ENCODE data around the gene NUMB.
A peak's percentile ranks its signal among the peaks of the same experiment; 100 is the strongest.
"Not testable (repeated sequence)": the region's sequence is repeated elsewhere in the genome, so short reads cannot be mapped to it uniquely, and the experiment has no call there.

Gene NUMB

DNA sequence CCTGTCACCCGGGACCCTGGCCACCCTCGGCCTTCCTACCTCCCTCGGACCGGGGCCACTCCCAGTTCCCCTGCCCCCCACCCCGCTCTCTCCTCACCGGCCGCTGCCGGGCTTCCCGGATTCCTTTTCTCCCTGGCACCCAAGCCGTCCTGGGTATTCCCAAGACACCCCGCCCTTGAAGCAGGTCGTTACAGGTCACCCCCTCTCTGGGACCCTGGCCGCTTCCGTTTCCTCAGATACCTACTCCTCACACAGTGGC is 493 bp downstream of the NUMB start:
- TF ChIP-seq GATA1 (IDR thresholded peaks at IDR 0.05; ENCODE audit: low read depth, low read length) (no peak), POLR2A (IDR thresholded peaks at IDR 0.05; ENCODE audit: low read length) (no peak)
- peak in 1 of 2 experiments; percentile 61 for DNase-seq

DNA sequence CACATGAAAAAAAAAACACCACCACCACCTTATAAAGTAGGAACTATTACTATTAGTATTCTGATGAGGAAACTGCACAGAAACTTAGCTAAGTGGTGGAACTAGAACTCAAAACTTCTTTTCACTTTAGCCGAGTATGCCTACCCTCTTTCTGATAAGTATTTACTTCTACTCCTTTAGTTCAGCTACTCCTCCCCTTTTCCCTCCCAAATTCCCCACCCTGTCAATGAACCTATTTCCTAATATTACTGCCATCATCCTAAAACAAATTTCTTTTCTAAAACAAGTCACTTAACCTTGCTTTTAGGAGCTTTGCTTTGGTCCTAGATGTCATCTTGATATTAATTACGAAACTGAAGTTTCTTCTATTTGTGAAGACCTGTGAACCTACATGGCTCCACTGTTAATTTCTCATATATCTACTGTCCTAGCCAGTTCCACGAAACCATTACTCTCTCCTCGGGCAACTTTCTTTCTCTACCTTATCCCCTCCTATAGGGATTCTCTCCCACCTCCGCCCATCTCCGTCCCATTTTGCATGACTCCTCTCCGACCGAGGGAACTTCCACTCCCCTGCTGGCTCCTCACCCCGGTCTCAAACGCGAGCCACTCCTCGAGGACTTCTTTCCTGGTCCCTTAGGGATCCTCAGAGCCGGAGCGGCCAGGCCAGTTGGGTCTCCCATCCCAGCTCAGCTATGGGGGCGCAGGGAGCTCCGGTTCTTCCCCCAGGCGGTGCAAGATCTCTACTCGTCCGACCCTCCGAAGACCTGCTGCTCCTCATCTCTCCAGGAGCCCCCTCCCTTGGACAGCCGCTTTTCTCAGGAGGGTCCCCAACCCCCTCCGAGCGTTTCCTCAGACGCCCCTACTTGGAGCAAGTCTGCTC is 1.1 kb downstream of the NUMB start:
- peak; percentile 44 to 60 for DNase-seq
- no peak for TF ChIP-seq GATA1 (IDR thresholded peaks at IDR 0.05; ENCODE audit: low read depth, low read length)
- TF ChIP-seq POLR2A (IDR thresholded peaks at IDR 0.05; ENCODE audit: low read length): no peak

DNA sequence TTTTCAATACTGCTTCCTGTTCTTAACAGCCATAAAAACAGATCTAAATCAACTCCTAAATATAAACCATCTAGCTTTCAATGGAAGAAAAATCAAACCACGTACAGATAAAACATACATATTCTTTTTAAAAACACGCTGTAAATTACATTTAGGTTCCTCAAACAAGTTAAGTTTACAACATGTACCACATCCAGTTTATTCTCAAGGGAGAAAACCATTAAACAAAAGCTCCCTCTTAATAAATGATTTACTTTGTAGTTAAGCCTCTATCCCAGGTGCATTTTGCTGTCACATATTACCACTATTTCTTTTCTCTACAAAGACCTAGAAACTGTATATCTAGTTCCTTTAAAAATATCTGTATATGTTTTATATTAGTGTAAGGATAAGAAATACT is 3.1 kb downstream of the NUMB start:
- no peak for DNase-seq
- TF ChIP-seq GATA1 (IDR thresholded peaks at IDR 0.05; ENCODE audit: low read depth, low read length) (no peak), POLR2A (IDR thresholded peaks at IDR 0.05; ENCODE audit: low read length) (no peak)

DNA sequence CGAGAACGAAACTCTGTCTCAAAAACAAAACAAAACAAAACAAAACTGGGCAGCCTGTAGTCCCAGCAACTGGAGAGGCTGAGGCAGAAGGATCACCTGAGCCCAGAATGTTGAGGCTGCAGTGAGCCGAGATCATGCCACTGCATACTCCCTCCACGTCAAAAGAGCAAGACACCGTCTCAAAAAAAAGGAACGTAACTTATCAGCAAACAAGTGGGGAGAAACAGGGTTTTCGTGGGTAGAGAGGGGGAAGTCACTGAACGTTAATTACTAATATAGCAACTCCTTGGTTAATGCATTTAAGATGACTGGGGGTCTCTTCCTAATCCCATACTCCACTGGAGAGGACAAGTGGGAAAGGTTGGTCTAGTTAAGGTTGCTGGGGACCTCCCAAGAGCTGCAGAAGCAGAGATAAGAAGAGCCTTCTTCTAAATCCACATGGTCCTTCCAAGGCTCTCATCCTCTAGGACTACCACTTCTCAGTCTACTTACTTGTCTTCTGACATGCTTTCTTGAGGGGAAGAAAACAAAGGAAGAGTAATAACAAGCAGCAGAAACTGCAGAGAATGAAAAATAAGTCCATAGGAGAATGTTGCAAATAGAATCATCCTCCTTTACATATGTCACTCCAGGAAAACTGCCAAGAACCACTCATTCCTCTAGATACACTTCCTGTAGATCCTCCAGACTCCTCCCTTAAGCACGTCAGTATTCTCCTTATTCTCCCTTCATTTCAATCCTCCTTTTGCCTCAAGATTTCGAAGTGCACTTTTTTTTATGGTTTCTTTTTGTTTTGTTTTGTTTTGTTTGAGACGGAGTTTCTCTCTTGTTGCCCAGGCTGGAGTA is 5.8 kb downstream of the NUMB start:
- no peak for TF ChIP-seq GATA1 (IDR thresholded peaks at IDR 0.05; ENCODE audit: low read depth, low read length)
- peak; percentile 25 to 55 for DNase-seq

GRCh38 chr14:73443758-73444157 is 14.6 kb downstream of the NUMB start:
- DNase-seq: no peak
- no peak for TF ChIP-seq POLR2A (IDR thresholded peaks at IDR 0.05; ENCODE audit: low read length)
- TF ChIP-seq GATA1 (IDR thresholded peaks at IDR 0.05; ENCODE audit: low read depth, low read length): no peak

- no peak for DNase-seq
- no peak for TF ChIP-seq POLR2A (IDR thresholded peaks at IDR 0.05; ENCODE audit: low read length)
- TF ChIP-seq GATA1 (IDR thresholded peaks at IDR 0.05; ENCODE audit: low read depth, low read length): no peak
Observed at GRCh38 chr14:73441286-73441685, 17.1 kb downstream of the NUMB start.

DNA sequence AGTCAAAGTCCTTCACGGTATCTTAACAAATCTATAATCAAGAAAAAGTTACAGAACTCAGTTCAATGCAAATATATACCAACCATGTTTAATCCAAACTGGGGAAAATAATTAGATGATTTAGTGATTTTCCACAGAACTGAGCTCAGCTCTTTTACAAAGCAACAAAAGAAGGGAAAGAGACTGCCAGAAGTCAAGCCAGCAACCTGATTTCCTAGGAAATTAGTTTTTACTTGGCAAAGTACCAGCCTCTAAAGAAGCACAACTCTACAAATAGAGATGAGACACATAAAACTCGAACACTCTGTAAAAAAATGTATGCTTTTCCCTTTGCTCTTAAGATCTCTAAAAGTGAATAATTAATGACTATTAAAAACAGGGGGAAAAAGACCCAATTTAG is 19.4 kb downstream of the NUMB start:
- no peak for DNase-seq
- TF ChIP-seq GATA1 (IDR thresholded peaks at IDR 0.05; ENCODE audit: low read depth, low read length) (no peak), POLR2A (IDR thresholded peaks at IDR 0.05; ENCODE audit: low read length) (no peak)

DNA sequence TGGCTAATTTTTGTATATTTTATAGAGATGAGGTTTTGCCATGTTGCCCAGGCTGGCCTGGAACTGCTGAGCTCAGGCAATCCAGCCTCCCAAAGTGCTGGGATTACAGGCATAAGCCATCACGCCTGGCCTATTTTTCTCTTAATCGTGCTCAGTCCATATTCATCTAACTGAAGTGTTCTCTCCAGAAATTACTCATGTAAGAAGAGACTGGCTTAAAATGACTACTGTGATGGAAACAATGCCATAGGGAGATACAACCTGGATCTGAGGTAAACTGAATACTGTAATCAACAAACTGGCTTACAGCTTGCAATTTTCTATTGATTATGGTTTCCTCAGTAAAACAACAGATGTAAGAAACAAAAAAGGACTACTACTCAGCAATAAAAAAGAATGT is 21.1 kb downstream of the NUMB start:
- no peak for DNase-seq
- no peak for TF ChIP-seq POLR2A (IDR thresholded peaks at IDR 0.05; ENCODE audit: low read length)
- no peak for TF ChIP-seq GATA1 (IDR thresholded peaks at IDR 0.05; ENCODE audit: low read depth, low read length)

GRCh38 chr14:73432124-73432523 is 26.2 kb downstream of the NUMB start:
- no peak for TF ChIP-seq GATA1 (IDR thresholded peaks at IDR 0.05; ENCODE audit: low read depth, low read length)
- TF ChIP-seq POLR2A (IDR thresholded peaks at IDR 0.05; ENCODE audit: low read length): no peak
- DNase-seq: no peak

- no peak for DNase-seq
- TF ChIP-seq GATA1 (IDR thresholded peaks at IDR 0.05; ENCODE audit: low read depth, low read length) (no peak), POLR2A (IDR thresholded peaks at IDR 0.05; ENCODE audit: low read length) (no peak)
Observed at GRCh38 chr14:73428353-73428824, 30.0 kb downstream of the NUMB start.

- TF ChIP-seq GATA1 (IDR thresholded peaks at IDR 0.05; ENCODE audit: low read depth, low read length) (no peak), POLR2A (IDR thresholded peaks at IDR 0.05; ENCODE audit: low read length) (no peak)
- DNase-seq: no peak
Observed at GRCh38 chr14:73427516-73428264, 30.7 kb downstream of the NUMB start.

- TF ChIP-seq GATA1 (IDR thresholded peaks at IDR 0.05; ENCODE audit: low read depth, low read length) (no peak), POLR2A (IDR thresholded peaks at IDR 0.05; ENCODE audit: low read length) (no peak)
- DNase-seq: no peak
Observed at GRCh38 chr14:73426877-73427276, 31.5 kb downstream of the NUMB start.

DNA sequence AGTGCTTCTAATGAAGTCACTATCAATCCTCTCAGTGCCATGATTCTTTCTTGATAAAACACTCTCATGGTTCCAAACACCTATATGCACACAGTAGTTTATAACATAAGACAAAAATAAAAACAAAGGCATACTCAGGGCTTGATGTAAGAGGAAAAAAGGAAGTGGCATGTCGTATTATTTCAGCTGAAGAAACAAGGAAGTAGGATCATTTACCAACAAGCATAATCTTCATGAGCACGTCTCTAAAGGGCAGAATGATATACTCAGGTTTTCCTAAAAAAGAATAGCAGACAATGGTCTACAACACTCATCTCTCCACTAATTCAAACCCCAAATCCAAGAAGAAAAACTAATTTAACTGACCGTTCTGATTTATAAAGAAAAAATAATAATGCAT is 33.9 kb downstream of the NUMB start:
- DNase-seq: no peak
- TF ChIP-seq GATA1 (IDR thresholded peaks at IDR 0.05; ENCODE audit: low read depth, low read length) (no peak), POLR2A (IDR thresholded peaks at IDR 0.05; ENCODE audit: low read length) (no peak)

- not testable (repeated sequence) for DNase-seq
Observed at GRCh38 chr14:73423092-73423491, 35.3 kb downstream of the NUMB start.

All from erythroblast (primary cell).